GM18907 (cell line): Measurements from ENCODE around the gene TTLL9.

ENCODE experiments used
- ATAC-seq: cut with Tn5 transposase; IDR thresholded peaks from one replicate; pipeline ENCODE4 v1.9.1; 2021; ENCODE audit warnings: mild to moderate bottlenecking, moderate library complexity; ENCODE audit not compliant: unreplicated experiment

Gene TTLL9

GRCh38 chr20:31939661-31940060 is 69.2 kb downstream of the TTLL9 start:
- no peak for ATAC-seq

- ATAC-seq = no peak
Measured at GRCh38 chr20:31943052-31943471, 72.6 kb downstream of the TTLL9 start.

GRCh38 chr20:31945319-31945718 is 74.9 kb downstream of the TTLL9 start:
- no peak for ATAC-seq

- no peak for ATAC-seq
Measured at GRCh38 chr20:31945785-31946184, 75.4 kb downstream of the TTLL9 start.

- no peak for ATAC-seq
Measured at GRCh38 chr20:31948008-31948407, 77.6 kb downstream of the TTLL9 start.

GRCh38 chr20:31949877-31950646 is 79.6 kb downstream of the TTLL9 start:
- ATAC-seq = no peak

- ATAC-seq = no peak
Measured at GRCh38 chr20:31951203-31951529, 80.7 kb downstream of the TTLL9 start.

GRCh38 chr20:31951530-31952453 is 81.4 kb downstream of the TTLL9 start, which contains the start of gene PDRG1:
PDRG1 (minus strand) TSS chr20:31952046; CDS start chr20:31951961, 85 bp downstream.
- peak; percentile 90 for ATAC-seq

- no peak for ATAC-seq
Measured at GRCh38 chr20:31953556-31954148, 83.2 kb downstream of the TTLL9 start.

GRCh38 chr20:31954500-31954899 is 84.1 kb downstream of the TTLL9 start:
- no peak for ATAC-seq

GRCh38 chr20:31956556-31957526 is 86.4 kb downstream of the TTLL9 start:
- no peak for ATAC-seq

GRCh38 chr20:31962761-31963160 is 92.3 kb downstream of the TTLL9 start:
- no peak for ATAC-seq

GRCh38 chr20:31963889-31964288 is 93.5 kb downstream of the TTLL9 start:
- no peak for ATAC-seq

- ATAC-seq = no peak
Measured at GRCh38 chr20:31966991-31967655, 96.7 kb downstream of the TTLL9 start.

GRCh38 chr20:31967830-31968249 is 97.4 kb downstream of the TTLL9 start, which contains the start of gene XKR7:
XKR7 (plus strand) TSS chr20:31968151; CDS start chr20:31968176, 25 bp downstream.
- no peak for ATAC-seq

- ATAC-seq = peak; percentile 56
Measured at GRCh38 chr20:31968291-31969126, 98.1 kb downstream of the TTLL9 start.

- no peak for ATAC-seq
Measured at GRCh38 chr20:31969991-31970390, 99.6 kb downstream of the TTLL9 start.

- ATAC-seq = no peak
Measured at GRCh38 chr20:31972471-31973021, 102.1 kb downstream of the TTLL9 start.
